Measurements from ENCODE around the gene PRRG1. TPM values are rescaled to one million over a fixed set of nuclear protein-coding genes. Genes with fewer than 3 reads are reported as not detected.
A peak's percentile ranks its signal among the peaks of the same experiment; 100 is the strongest.

Gene PRRG1
- total RNA-seq, 2 donors from 2014 or later, result 3.7 to 5.0 TPM

GRCh38 chrX:37347420-37347819, 1.7 kb upstream of the PRRG1 start:
- Histone ChIP-seq H3K4me3 (no peak overlapping the region), H3K4me1 (replicated peaks) (no peaks in the 10 kb centered on the region), H3K36me3 (no peaks in the 10 kb centered on the region), H3K27ac (no peak overlapping the region), H3K9me3 (no peaks in the 10 kb centered on the region), H3K27me3 (replicated peaks; ENCODE audit: insufficient read depth) (no peaks in the 10 kb centered on the region)
- DNase-seq (ENCODE audit: low spot score), result no peak
- intact Hi-C loops (cut with DNase I), result no loop called here
- 44% methylated on average over 1 of the region's 1 CpG for WGBS
- TF ChIP-seq, protein P1, sequence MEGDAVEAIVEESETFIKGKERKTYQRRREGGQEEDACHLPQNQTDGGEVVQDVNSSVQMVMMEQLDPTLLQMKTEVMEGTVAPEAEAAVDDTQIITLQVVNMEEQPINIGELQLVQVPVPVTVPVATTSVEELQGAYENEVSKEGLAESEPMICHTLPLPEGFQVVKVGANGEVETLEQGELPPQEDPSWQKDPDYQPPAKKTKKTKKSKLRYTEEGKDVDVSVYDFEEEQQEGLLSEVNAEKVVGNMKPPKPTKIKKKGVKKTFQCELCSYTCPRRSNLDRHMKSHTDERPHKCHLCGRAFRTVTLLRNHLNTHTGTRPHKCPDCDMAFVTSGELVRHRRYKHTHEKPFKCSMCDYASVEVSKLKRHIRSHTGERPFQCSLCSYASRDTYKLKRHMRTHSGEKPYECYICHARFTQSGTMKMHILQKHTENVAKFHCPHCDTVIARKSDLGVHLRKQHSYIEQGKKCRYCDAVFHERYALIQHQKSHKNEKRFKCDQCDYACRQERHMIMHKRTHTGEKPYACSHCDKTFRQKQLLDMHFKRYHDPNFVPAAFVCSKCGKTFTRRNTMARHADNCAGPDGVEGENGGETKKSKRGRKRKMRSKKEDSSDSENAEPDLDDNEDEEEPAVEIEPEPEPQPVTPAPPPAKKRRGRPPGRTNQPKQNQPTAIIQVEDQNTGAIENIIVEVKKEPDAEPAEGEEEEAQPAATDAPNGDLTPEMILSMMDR (IDR thresholded peaks at IDR 0.05), result no peak
- TF ChIP-seq POLR2A (IDR thresholded peaks at IDR 0.05) (no peak), POLR2AphosphoS5 (IDR thresholded peaks at IDR 0.05) (no peak)

- no peaks in the 10 kb centered on the region for H3K9me3 ChIP-seq
- intact Hi-C loops (cut with DNase I), result no loop called here
- H3K4me3 ChIP-seq, result peak overlapping the region; percentile 45 to 46
- 25% methylated on average over 8 of the region's 11 CpGs for WGBS
- TF ChIP-seq, protein P1 (IDR thresholded peaks at IDR 0.05), result no peak
- TF ChIP-seq POLR2AphosphoS5 (IDR thresholded peaks at IDR 0.05) (no peak), POLR2A (IDR thresholded peaks at IDR 0.05) (no peak)
- DNase-seq (ENCODE audit: low spot score), result no peak
- H3K4me1 ChIP-seq (replicated peaks), result no peaks in the 10 kb centered on the region
- no peaks in the 10 kb centered on the region for H3K27me3 ChIP-seq (replicated peaks; ENCODE audit: insufficient read depth)
- peak overlapping the region; percentile 26 to 63 for H3K27ac ChIP-seq
- no peaks in the 10 kb centered on the region for H3K36me3 ChIP-seq
Observed at GRCh38 chrX:37348231-37348970, 763 bp upstream of the PRRG1 start.

GRCh38 chrX:37348971-37349220, 268 bp upstream of the PRRG1 start:
- WGBS, result 0% methylated on average over 7 of the region's 18 CpGs
- H3K4me1 ChIP-seq (replicated peaks), result no peaks in the 10 kb centered on the region
- TF ChIP-seq, protein P1 (IDR thresholded peaks at IDR 0.05), result no peak
- no peak for TF ChIP-seq POLR2AphosphoS5 (IDR thresholded peaks at IDR 0.05)
- no peak for TF ChIP-seq POLR2A (IDR thresholded peaks at IDR 0.05)
- peak overlapping the region; percentile 45 to 46 for H3K4me3 ChIP-seq
- peak overlapping the region; percentile 26 to 63 for H3K27ac ChIP-seq
- H3K9me3 ChIP-seq, result no peaks in the 10 kb centered on the region
- no peaks in the 10 kb centered on the region for H3K36me3 ChIP-seq
- no peaks in the 10 kb centered on the region for H3K27me3 ChIP-seq (replicated peaks; ENCODE audit: insufficient read depth)
- intact Hi-C loops (cut with DNase I), result no loop called here
- DNase-seq (ENCODE audit: low spot score), result no peak

DNA sequence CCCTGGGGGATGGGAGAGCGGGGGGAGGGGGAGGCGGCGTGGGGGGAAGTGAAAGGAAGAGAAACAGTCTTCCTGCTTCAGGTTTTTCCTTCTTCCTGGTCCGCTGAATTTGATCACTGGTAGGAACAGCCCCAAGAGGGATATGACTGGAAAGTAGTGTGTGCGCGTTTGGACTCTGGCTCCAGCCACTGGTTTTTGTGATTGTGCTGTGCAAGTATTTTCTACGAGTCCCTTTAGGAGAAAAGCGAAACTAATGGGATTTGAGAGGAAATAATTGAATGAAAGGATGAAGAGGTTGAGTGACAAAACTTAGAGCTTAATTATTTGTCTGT, 836 bp downstream of the PRRG1 start:
- intact Hi-C loops (cut with DNase I), result no loop called here
- TF ChIP-seq POLR2A (IDR thresholded peaks at IDR 0.05) (no peak), POLR2AphosphoS5 (IDR thresholded peaks at IDR 0.05) (no peak)
- TF ChIP-seq, protein P1 (IDR thresholded peaks at IDR 0.05), result no peak
- DNase-seq (ENCODE audit: low spot score), result no peak
- Histone ChIP-seq H3K27ac (peak overlapping the region; percentile 63 to 64), H3K4me3 (peak overlapping the region; percentile 45 to 46), H3K36me3 (no peaks in the 10 kb centered on the region), H3K9me3 (no peaks in the 10 kb centered on the region), H3K27me3 (replicated peaks; ENCODE audit: insufficient read depth) (no peaks in the 10 kb centered on the region), H3K4me1 (replicated peaks) (no peaks in the 10 kb centered on the region)
- 0% methylated on average over 7 of the region's 8 CpGs for WGBS

DNA sequence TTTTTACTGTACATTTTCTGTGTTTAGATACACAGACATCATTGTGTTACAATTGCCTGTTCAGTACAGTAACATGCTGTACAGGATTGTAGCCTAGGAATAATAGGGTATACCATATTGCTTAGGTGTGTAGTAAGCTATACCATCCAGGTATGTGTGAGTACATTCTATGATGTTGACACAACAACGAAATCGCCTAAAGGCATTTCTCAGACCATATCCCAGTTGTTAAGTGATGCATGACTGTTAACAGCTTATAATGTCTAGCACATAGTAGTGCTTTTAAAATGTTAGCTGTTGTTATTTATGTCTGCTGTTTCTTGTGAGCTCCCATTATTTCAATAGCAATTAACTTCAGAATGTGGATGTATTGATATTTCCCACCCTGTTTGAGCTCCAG, 4.5 kb downstream of the PRRG1 start:
- H3K9me3 ChIP-seq, result no peaks in the 10 kb centered on the region
- no peak for DNase-seq (ENCODE audit: low spot score)
- no peaks in the 10 kb centered on the region for H3K36me3 ChIP-seq
- no peak for TF ChIP-seq POLR2A (IDR thresholded peaks at IDR 0.05)
- TF ChIP-seq, protein P1 (IDR thresholded peaks at IDR 0.05), result no peak
- no peak for TF ChIP-seq POLR2AphosphoS5 (IDR thresholded peaks at IDR 0.05)
- H3K27ac ChIP-seq, result no peak overlapping the region
- intact Hi-C loops (cut with DNase I), result no loop called here
- 78% methylated on average over 2 of the region's 2 CpGs for WGBS
- no peak overlapping the region for H3K4me3 ChIP-seq
- no peaks in the 10 kb centered on the region for H3K27me3 ChIP-seq (replicated peaks; ENCODE audit: insufficient read depth)
- H3K4me1 ChIP-seq (replicated peaks), result no peaks in the 10 kb centered on the region

Measured in prostate gland (tissue), 2 donors.